ENCODE results near the gene ARSB. TPM values are rescaled to one million over a fixed set of nuclear protein-coding genes. Genes with fewer than 3 reads are reported as not detected.

Gene ARSB
- total and polyA plus RNA-seq, 10 of the 15 experiments (the other 5 are each of a cell fraction or from before 2014, with no cell fraction given) = 1.2 to 8.2 (median 6.1) TPM

DNA sequence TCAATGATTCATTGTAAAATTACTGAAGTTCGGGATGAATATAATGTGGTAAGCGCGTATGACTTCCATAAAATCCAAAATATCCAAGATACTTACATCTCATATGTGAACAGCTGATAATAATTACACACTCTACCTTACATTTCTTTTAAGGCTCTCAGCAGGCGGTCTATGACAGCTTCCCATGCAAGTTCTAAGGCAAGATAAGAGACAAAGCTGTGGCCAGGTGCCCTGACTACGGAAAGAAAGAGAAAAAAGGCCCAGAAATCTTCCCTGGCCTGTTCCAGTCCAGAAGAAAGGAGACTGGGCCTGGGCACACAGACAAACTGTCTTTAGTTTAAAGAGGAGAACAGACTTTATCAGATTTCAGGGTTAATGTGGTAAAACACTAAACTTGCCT lies 69.1 kb downstream of the ARSB start (continued):
- no peak for TF ChIP-seq PAX8 (IDR thresholded peaks at IDR 0.05)
- TF ChIP-seq, protein P1, sequence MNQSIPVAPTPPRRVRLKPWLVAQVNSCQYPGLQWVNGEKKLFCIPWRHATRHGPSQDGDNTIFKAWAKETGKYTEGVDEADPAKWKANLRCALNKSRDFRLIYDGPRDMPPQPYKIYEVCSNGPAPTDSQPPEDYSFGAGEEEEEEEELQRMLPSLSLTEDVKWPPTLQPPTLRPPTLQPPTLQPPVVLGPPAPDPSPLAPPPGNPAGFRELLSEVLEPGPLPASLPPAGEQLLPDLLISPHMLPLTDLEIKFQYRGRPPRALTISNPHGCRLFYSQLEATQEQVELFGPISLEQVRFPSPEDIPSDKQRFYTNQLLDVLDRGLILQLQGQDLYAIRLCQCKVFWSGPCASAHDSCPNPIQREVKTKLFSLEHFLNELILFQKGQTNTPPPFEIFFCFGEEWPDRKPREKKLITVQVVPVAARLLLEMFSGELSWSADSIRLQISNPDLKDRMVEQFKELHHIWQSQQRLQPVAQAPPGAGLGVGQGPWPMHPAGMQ (IDR thresholded peaks at IDR 0.05; ENCODE audit: borderline replicate concordance) = no peak
- no peak for TF ChIP-seq POLR2A (IDR thresholded peaks at IDR 0.05; ENCODE audit: low read depth, low read length)
- no peak for TF ChIP-seq EED (IDR thresholded peaks at IDR 0.05; ENCODE audit: low read depth)
- no peak for TF ChIP-seq ZNF622 (IDR thresholded peaks at IDR 0.05)
- no peak for TF ChIP-seq NFIC (IDR thresholded peaks at IDR 0.05; ENCODE audit: low read depth, low read length)
- TF ChIP-seq RBBP5 (conservative IDR thresholded peaks at IDR 0.05) = no peak

DNA sequence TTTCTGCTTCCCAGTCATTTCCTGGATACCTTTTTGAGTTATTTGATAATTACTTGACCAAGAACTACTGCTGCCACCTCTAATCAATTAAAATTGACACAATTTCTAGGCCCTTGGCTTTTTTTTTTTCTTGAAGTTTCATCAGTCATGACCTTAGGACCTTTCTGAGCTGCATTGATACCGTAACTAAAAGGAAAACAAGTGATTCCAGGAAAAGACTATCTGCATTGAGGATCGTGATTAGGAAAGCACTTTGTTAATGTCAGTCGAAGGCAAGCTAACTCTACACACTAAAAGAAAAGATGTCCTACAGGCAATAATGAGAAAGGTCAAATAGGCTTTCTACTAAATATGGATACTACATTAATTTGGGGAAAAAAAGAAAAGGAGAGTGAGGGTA lies 69.9 kb downstream of the ARSB start:
- no peak overlapping the region for H3K4me2 ChIP-seq (ENCODE audit: control insufficient read depth, insufficient read depth)
- TF ChIP-seq, protein P2, sequence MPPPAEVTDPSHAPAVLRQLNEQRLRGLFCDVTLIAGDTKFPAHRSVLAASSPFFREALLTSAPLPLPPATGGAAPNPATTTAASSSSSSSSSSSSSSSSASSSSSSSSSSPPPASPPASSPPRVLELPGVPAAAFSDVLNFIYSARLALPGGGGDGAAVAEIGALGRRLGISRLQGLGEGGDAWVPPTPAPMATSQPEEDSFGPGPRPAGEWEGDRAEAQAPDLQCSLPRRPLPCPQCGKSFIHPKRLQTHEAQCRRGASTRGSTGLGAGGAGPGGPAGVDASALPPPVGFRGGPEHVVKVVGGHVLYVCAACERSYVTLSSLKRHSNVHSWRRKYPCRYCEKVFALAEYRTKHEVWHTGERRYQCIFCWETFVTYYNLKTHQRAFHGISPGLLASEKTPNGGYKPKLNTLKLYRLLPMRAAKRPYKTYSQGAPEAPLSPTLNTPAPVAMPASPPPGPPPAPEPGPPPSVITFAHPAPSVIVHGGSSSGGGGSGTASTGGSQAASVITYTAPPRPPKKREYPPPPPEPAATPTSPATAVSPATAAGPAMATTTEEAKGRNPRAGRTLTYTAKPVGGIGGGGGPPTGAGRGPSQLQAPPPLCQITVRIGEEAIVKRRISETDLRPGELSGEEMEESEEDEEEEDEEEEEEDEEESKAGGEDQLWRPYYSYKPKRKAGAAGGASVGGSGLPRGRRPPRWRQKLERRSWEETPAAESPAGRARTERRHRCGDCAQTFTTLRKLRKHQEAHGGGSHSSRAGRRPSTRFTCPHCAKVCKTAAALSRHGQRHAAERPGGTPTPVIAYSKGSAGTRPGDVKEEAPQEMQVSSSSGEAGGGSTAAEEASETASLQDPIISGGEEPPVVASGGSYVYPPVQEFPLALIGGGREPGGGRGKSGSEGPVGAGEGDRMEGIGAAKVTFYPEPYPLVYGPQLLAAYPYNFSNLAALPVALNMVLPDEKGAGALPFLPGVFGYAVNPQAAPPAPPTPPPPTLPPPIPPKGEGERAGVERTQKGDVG (CRISPR knock-in tag; IDR thresholded peaks at IDR 0.05) = no peak
- no peak for TF ChIP-seq ZNF24 (IDR thresholded peaks at IDR 0.05)
- TF ChIP-seq, protein P3, sequence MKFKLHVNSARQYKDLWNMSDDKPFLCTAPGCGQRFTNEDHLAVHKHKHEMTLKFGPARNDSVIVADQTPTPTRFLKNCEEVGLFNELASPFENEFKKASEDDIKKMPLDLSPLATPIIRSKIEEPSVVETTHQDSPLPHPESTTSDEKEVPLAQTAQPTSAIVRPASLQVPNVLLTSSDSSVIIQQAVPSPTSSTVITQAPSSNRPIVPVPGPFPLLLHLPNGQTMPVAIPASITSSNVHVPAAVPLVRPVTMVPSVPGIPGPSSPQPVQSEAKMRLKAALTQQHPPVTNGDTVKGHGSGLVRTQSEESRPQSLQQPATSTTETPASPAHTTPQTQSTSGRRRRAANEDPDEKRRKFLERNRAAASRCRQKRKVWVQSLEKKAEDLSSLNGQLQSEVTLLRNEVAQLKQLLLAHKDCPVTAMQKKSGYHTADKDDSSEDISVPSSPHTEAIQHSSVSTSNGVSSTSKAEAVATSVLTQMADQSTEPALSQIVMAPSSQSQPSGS (IDR thresholded peaks at IDR 0.05; ENCODE audit: low read length) = no peak
- TF ChIP-seq, protein P4, sequence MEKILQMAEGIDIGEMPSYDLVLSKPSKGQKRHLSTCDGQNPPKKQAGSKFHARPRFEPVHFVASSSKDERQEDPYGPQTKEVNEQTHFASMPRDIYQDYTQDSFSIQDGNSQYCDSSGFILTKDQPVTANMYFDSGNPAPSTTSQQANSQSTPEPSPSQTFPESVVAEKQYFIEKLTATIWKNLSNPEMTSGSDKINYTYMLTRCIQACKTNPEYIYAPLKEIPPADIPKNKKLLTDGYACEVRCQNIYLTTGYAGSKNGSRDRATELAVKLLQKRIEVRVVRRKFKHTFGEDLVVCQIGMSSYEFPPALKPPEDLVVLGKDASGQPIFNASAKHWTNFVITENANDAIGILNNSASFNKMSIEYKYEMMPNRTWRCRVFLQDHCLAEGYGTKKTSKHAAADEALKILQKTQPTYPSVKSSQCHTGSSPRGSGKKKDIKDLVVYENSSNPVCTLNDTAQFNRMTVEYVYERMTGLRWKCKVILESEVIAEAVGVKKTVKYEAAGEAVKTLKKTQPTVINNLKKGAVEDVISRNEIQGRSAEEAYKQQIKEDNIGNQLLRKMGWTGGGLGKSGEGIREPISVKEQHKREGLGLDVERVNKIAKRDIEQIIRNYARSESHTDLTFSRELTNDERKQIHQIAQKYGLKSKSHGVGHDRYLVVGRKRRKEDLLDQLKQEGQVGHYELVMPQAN (conservative IDR thresholded peaks at IDR 0.05) = no peak
- DNase-seq (ENCODE audit: low read depth, low spot score) (no peak), ATAC-seq (no peak), FAIRE-seq (no peak)
- intact Hi-C loops (cut with micrococcal nuclease; ENCODE audit: unreplicated experiment) = no loop called here
- in situ Hi-C loops (cut with MboI) = no loop called here
- CTCF ChIA-PET = interaction anchor here (0.7 to 7.4 kb wide), 3 partner anchors 16 to 446 kb away, joined by 3 to 80 read pairs (median 3); no protein-coding TSS in a partner anchor
- no peaks in the 10 kb centered on the region for H3K9me3 ChIP-seq (replicated peaks; ENCODE audit: control insufficient read depth, insufficient read depth, low read length)
- no peaks in the 10 kb centered on the region for H3K27me3 ChIP-seq (replicated peaks in 1 of 2; ENCODE audit: control insufficient read depth in 2 of 2, insufficient read depth in 2 of 2, low read length in 1 of 2)
- H4K20me1 ChIP-seq (ENCODE audit: control insufficient read depth, insufficient read depth) = no peaks in the 10 kb centered on the region
- no peak overlapping the region for H3K27ac ChIP-seq (ENCODE audit: control insufficient read depth, insufficient read depth)
- WGBS (ENCODE audit: insufficient coverage, insufficient replicate concordance, low lambda C conversion rate, missing lambda C conversion rate) = 97% methylated on average over 3 of the region's 3 CpGs
- H3K4me3 ChIP-seq = no peak overlapping the region
- no peaks in the 10 kb centered on the region for H3K36me3 ChIP-seq (ENCODE audit: control insufficient read depth in 2 of 2, insufficient read depth in 2 of 2, low read length in 1 of 2)
- no peak overlapping the region for H2AFZ ChIP-seq (ENCODE audit: control insufficient read depth, low read depth, low read length)
- POLR2A ChIA-PET = interaction anchor here (0.6 to 0.7 kb wide), 2 partner anchors 1493 to 1792 kb away, joined by 3 read pairs; partner anchors contain the start of gene ZFYVE16
- SMC1A ChIA-PET (ENCODE audit: uncharacterized antibody, unreplicated experiment) = interaction anchor here (0.7 to 6.1 kb wide), 4 partner anchors 15 to 447 kb away, joined by 3 to 48 read pairs (median 8); no protein-coding TSS in a partner anchor
- H3K79me2 ChIP-seq (ENCODE audit: control insufficient read depth, insufficient read depth, low read length) = no peaks in the 10 kb centered on the region
- RAD21 ChIA-PET (ENCODE audit: unreplicated experiment) = no interaction called here
- no TSS peak for BruUV-seq (replicated peaks)
- H3K9ac ChIP-seq (ENCODE audit: control insufficient read depth, insufficient read depth, low read length) = no peak overlapping the region
- peaks cover 10% of the 10 kb centered on the region for H3K4me1 ChIP-seq (ENCODE audit: control insufficient read depth, insufficient read depth, low read length)

Measured in GM12878 (cell line).